ENCODE results near the gene ATL1.

- TF ChIP-seq CTCF (conservative IDR thresholded peaks at IDR 0.05; ENCODE audit: low read depth, low read length) (no peak), USF2 (IDR thresholded peaks at IDR 0.05; ENCODE audit: low read depth, low read length) (no peak), RAD21 (IDR thresholded peaks at IDR 0.05; ENCODE audit: low read length) (no peak), BHLHE40 (IDR thresholded peaks at IDR 0.05; ENCODE audit: low read depth, low read length) (no peak), POLR2A (IDR thresholded peaks at IDR 0.05; ENCODE audit: low read depth, low read length) (no peak), ELK1 (IDR thresholded peaks at IDR 0.05; ENCODE audit: borderline replicate concordance, low read depth, low read length) (no peak), CEBPB (IDR thresholded peaks at IDR 0.05; ENCODE audit: low read depth, low read length) (no peak), RCOR1 (IDR thresholded peaks at IDR 0.05; ENCODE audit: insufficient replicate concordance, low read length) (no peak), MAFK (IDR thresholded peaks at IDR 0.05; ENCODE audit: low read depth, low read length) (no peak), RFX5 (IDR thresholded peaks at IDR 0.05; ENCODE audit: low read depth, low read length) (no peak), FOS (IDR thresholded peaks at IDR 0.05; ENCODE audit: low read depth, low read length) (no peak), MAZ (IDR thresholded peaks at IDR 0.05; ENCODE audit: borderline replicate concordance, low read depth, low read length) (no peak), SMC3 (IDR thresholded peaks at IDR 0.05; ENCODE audit: low read depth, low read length) (no peak)
Measured at GRCh38 chr14:50659327-50659974, 99.5 kb downstream of the ATL1 start.

Data from IMR-90 (cell line).